Endometrial microvascular endothelial cells (primary cell): ENCODE data around the gene RPRD1A. TPM values are rescaled to one million over a fixed set of nuclear protein-coding genes. Genes with fewer than 3 reads are reported as not detected.

ENCODE experiments used
- in situ Hi-C: cut with HindIII; loops from 2 replicates; pipeline ENCODE4 v1.10.0; 2017; ENCODE audit warnings: low sequenced_read_pairs, low pct_unique_long_range_greater_than_20kb; ENCODE audit errors: inconsistent ontology term
- total RNA-seq: library from RNA; depleted of rRNA; stranded (reverse); fragments of >200 nt; gene quantifications from one replicate; pipeline ENCODE4 v1.2.3, GENCODE V29; 2015; ENCODE audit errors: inconsistent ontology term

Gene RPRD1A
- total RNA-seq, 1 donor from 2014 or later, result 44.2 TPM

DNA sequence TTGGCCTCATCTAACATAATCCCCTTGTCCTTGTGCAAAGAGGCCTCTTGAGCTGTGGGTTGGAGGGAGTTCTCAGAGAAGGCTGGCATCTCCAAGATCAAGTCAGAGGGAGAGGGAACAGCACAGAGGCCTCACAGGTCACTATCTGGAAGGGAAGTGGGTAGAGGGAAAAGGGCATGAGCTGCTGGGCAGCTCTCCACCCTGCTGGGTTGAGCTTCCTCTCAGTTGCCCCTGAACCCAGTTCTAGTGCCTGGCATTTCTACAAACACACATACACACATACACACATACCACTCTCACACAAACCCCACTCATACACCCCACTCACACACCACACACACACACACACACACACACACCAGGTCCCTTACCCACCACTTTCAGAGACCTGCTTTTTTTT lies 125.2 kb downstream of the RPRD1A start:
- in situ Hi-C loops, result no loop called here

DNA sequence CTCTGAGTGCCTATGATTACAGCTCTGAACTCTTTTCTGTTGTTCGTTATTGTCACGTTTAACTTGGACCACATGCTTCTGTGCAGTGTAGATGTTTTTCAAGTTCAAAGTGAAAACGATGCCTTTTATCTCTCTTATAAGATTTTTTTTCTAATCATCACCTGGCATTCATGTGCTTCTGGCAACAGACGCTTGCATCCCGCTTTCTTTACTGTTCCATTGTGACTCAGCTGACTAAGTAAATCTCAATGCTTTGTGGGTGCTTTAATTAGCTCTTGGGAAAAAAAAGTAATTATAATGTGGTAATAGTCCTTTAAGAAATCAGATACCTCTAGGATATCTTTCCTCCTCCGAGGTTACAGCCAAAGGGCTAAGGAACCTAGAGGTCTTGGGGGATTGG lies 126.1 kb downstream of the RPRD1A start:
- in situ Hi-C loops, result no loop called here

Other genes starting within 250 kb of the RPRD1A start
- gene SLC39A6, start 61.8 kb upstream of the RPRD1A start, total RNA-seq, result 13.5 TPM
- 44.7 TPM for gene ELP2, start 62.3 kb upstream of the RPRD1A start, total RNA-seq
- gene MOCOS, start 119.9 kb upstream of the RPRD1A start, total RNA-seq, result 5.2 TPM
- gene FHOD3, start 230.2 kb upstream of the RPRD1A start, total RNA-seq, result 0.93 TPM